ENCODE results near the gene TSHZ3. TPM values are rescaled to one million over a fixed set of nuclear protein-coding genes. Genes with fewer than 3 reads are reported as not detected.

TSHZ3 gene
- total and polyA plus RNA-seq, 11 donors, result 0.88 to 11.5 (median 2.4) TPM

GRCh38 chr19:31292639-31293185 lies 56.5 kb downstream of the TSHZ3 start:
- Histone ChIP-seq H3K9me3 (no peaks in the 10 kb centered on the region), H3K4me1 (peaks cover 0 to 5% (median 0%) of the 10 kb centered on the region in 12 donors), H3K27ac (no peak overlapping the region), H3K36me3 (no peaks in the 10 kb centered on the region), H3K27me3 (no peaks in the 10 kb centered on the region), H3K4me3 (no peak overlapping the region)
- intact Hi-C loops (cut with DNase I), result no loop called here
- DNase-seq (no peak), ATAC-seq (no peak)
- TF ChIP-seq CTCF (IDR thresholded peaks at IDR 0.05) (no peak), POLR2A (IDR thresholded peaks at IDR 0.05) (no peak)
- 88 to 95% (median 93%) methylated on average over 2 of the region's 2 CpGs for WGBS, 4 donors

DNA sequence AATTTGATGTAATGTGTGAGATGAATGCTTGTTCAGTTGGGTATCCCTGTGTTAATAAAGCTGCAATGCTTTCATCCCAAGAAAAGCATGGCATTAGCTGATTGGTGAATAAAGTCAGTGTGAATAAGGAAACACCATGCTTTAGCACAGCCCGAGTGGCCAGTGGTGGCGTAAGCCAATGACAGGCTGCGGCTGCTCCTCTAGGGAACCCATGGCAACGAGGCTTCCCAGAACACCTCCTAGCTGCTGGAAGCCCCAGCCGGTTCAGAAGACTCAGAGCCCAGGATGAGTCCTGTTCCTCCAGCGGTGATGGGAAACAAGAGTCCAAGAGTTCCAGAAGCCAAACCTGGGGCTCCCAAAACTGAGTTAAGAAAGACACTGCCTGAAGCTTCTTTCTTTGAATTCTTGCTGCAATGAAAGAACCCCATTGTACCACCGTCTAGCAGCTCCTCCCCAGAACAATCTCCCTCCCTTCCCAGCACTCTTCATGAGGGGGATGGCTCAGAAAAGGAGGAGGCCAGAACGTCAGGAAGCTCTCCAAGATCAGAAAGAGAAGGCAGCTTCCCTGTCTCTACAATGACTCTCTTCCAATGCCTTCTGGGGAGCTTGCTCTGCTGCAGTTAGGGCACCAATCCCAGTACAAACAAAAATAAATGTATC lies 58.2 kb downstream of the TSHZ3 start:
- ATAC-seq (no peak), DNase-seq (no peak)
- H3K4me1 ChIP-seq, result peaks cover 0 to 10% (median 0%) of the 10 kb centered on the region in 12 donors
- no peaks in the 10 kb centered on the region for H3K9me3 ChIP-seq
- no peak overlapping the region for H3K27ac ChIP-seq
- H3K4me3 ChIP-seq, result no peak overlapping the region
- no peaks in the 10 kb centered on the region for H3K27me3 ChIP-seq
- TF ChIP-seq CTCF (IDR thresholded peaks at IDR 0.05) (no peak), POLR2A (IDR thresholded peaks at IDR 0.05) (no peak)
- intact Hi-C loops (cut with DNase I), result no loop called here
- no peaks in the 10 kb centered on the region for H3K36me3 ChIP-seq
- WGBS, 4 donors, result 55 to 72% (median 70%) methylated on average over 8 of the region's 8 CpGs

- intact Hi-C loops (cut with DNase I), result no loop called here
- ATAC-seq (no peak), DNase-seq (no peak)
- no peaks in the 10 kb centered on the region for H3K27me3 ChIP-seq
- no peak overlapping the region for H3K4me3 ChIP-seq
- H3K36me3 ChIP-seq, result no peaks in the 10 kb centered on the region
- no peak overlapping the region for H3K27ac ChIP-seq
- 81 to 88% (median 83%) methylated on average over 2 to 4 of the region's 4 CpGs for WGBS, 4 donors
- no peaks in the 10 kb centered on the region for H3K9me3 ChIP-seq
- peaks cover 0 to 18% (median 0%) of the 10 kb centered on the region in 12 donors for H3K4me1 ChIP-seq
- TF ChIP-seq CTCF (IDR thresholded peaks at IDR 0.05), result no peak
- TF ChIP-seq POLR2A (IDR thresholded peaks at IDR 0.05), result no peak
Measured at GRCh38 chr19:31289976-31290375, 59.3 kb downstream of the TSHZ3 start.

DNA sequence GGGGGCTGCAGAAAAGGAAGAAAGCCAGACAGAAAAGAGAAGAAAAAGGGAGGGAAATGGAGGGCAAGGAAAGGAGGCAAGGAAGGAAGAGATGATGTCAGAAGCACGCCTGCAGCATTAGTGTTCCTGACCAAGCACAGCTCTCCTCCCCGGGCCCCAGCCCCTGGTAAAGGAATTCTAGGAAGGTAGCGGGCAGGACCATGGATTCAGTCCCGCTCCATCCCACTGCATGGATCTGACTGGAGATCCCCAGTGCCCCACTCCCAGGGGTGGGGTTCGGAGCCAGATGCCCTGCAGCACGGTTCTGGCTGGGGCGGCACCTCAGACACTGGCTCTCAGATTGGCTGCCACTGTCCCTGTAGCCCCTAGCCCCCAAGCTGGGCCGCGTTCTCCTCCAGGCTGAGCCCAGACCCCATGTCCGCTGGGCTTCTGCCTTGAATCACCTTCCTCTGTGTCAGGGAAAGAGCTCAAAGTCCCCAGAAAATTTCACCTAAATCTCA lies 59.8 kb downstream of the TSHZ3 start:
- Histone ChIP-seq H3K4me3 (no peak overlapping the region), H3K27ac (no peak overlapping the region), H3K27me3 (no peaks in the 10 kb centered on the region), H3K9me3 (no peaks in the 10 kb centered on the region), H3K4me1 (peaks cover 0 to 18% (median 0%) of the 10 kb centered on the region in 12 donors), H3K36me3 (no peaks in the 10 kb centered on the region)
- no peak for TF ChIP-seq POLR2A (IDR thresholded peaks at IDR 0.05)
- intact Hi-C loops (cut with DNase I), result no loop called here
- WGBS, 4 donors, result 84 to 94% (median 88%) methylated on average over 5 to 10 of the region's 10 CpGs
- no peak for ATAC-seq
- no peak for DNase-seq

Data from heart left ventricle (tissue), 16 donors.